Measurements from ENCODE around the gene GALNT12.

GRCh38 chr9:98846081-98846480 is 38.6 kb downstream of the GALNT12 start:
- TF ChIP-seq CTCF (IDR thresholded peaks at IDR 0.05) (no peak), POLR2A (IDR thresholded peaks at IDR 0.05; ENCODE audit: low read depth) (no peak)
